T-cell (primary cell): Measurements from ENCODE around the gene SUFU. TPM values are rescaled to one million over a fixed set of nuclear protein-coding genes. Genes with fewer than 3 reads are reported as not detected.
A peak's percentile ranks its signal among the peaks of the same experiment; 100 is the strongest.
"Not testable (repeated sequence)": the region's sequence is repeated elsewhere in the genome, so short reads cannot be mapped to it uniquely, and the experiment has no call there.

ENCODE experiments used
- ATAC-seq, 4 experiments: fragments of 200-7000 bp in 3 of 4; fragments of 150-1000 bp in 1 of 4; cut with Tn5 transposase; replicated peaks in 1 of 4; 1 replicate in 3 of 4; 2 replicates in 1 of 4; pipeline ENCODE4 v1.10.0; 2021; ENCODE audit warnings: moderate library complexity in 3 of 4, mild to moderate bottlenecking in 2 of 4, moderate number of reproducible peaks in 1 of 4
- CTCF ChIA-PET, 2 donors: fragments of 300-600 bp; sonication (Branson Sonifier 250); formaldehyde crosslinking; loops; one replicate each; lab custom pipeline; 2022; ENCODE audit warnings: antibody characterized with exemption in 2 of 2; lab: Charles Lee
- POLR2A ChIA-PET, 2 donors: fragments of 300-600 bp; sonication (Branson Sonifier 250); formaldehyde crosslinking; loops; one replicate each; lab custom pipeline; 2022; ENCODE audit warnings: antibody characterized with exemption in 2 of 2; lab: Charles Lee
- DNase-seq, 35 experiments: peaks; one replicate each; pipeline versions ENCODE4 v3.0.0 to v3.0.0-alpha.2; 2013 to 2023
- H3K27ac ChIP-seq: one replicate; pipeline ENCODE4 v1.5.1; 2013; ENCODE audit warnings: low read length
- H3K27me3 ChIP-seq, 2 experiments: replicated peaks in 1 of 2; 1 replicate in 1 of 2; 2 replicates in 1 of 2; pipeline versions ENCODE4 v1.6.1 to v1.7.0; 2013; ENCODE audit warnings: low read length in 1 of 2, mixed read lengths in 1 of 2; ENCODE audit not compliant: control insufficient read depth in 2 of 2, insufficient read depth in 2 of 2; ENCODE audit errors: extremely low read depth in 1 of 2
- H3K36me3 ChIP-seq, 2 donors: 1 replicate in 1 of 2; 2 replicates in 1 of 2; pipeline versions ENCODE4 v1.6.1 to v1.7.0; 2013; ENCODE audit warnings: low read length in 1 of 2; ENCODE audit not compliant: control insufficient read depth in 2 of 2, insufficient read depth in 1 of 2; ENCODE audit errors: extremely low read depth in 1 of 2
- H3K4me1 ChIP-seq, 2 experiments: 1 replicate in 1 of 2; 2 replicates in 1 of 2; pipeline versions ENCODE4 v1.6.1 to v1.7.0; 2013; ENCODE audit warnings: low read length in 2 of 2, mixed read lengths in 1 of 2; ENCODE audit not compliant: insufficient read depth in 2 of 2, control insufficient read depth in 1 of 2; ENCODE audit errors: extremely low read depth in 1 of 2
- H3K4me3 ChIP-seq, 2 donors: 1 replicate in 1 of 2; 2 replicates in 1 of 2; pipeline versions ENCODE4 v1.5.1 to v1.7.0; 2013; ENCODE audit warnings: mild to moderate bottlenecking in 2 of 2, low read length in 1 of 2, moderate library complexity in 1 of 2; ENCODE audit not compliant: control insufficient read depth in 1 of 2; ENCODE audit errors: extremely low read depth in 1 of 2
- H3K9me3 ChIP-seq: 2 replicates; pipeline ENCODE4 v1.7.0; 2013
- H3K27ac Mint-ChIP-seq, 2 donors: one replicate each; pipeline ENCODE4 v1.8.0; 2020 to 2021; ENCODE audit warnings: mild to moderate bottlenecking in 2 of 2, mixed read lengths in 2 of 2
- H3K27me3 Mint-ChIP-seq, 2 donors: one replicate each; pipeline ENCODE4 v1.8.0; 2021 to 2022; ENCODE audit warnings: mixed read lengths in 2 of 2
- H3K36me3 Mint-ChIP-seq: one replicate; pipeline ENCODE4 v1.8.0; 2021; ENCODE audit warnings: mixed read lengths
- H3K4me1 Mint-ChIP-seq, 3 donors: one replicate each; pipeline ENCODE4 v1.8.0; 2020 to 2022; ENCODE audit warnings: mixed read lengths in 3 of 3, mild to moderate bottlenecking in 1 of 3
- H3K4me3 Mint-ChIP-seq, 3 donors: one replicate each; pipeline ENCODE4 v1.8.0; 2020 to 2022; ENCODE audit warnings: mild to moderate bottlenecking in 3 of 3, mixed read lengths in 3 of 3, moderate library complexity in 3 of 3
- H3K9me3 Mint-ChIP-seq, 3 donors: one replicate each; pipeline ENCODE4 v1.8.0; 2020 to 2022; ENCODE audit warnings: mixed read lengths in 3 of 3
- WGBS: methylation state at CpG from one replicate; pipeline ENCODE4 v1.1.5; 2013; ENCODE audit warnings: missing lambda C conversion rate; ENCODE audit not compliant: insufficient coverage; 5-methylcytosine and 5-hydroxymethylcytosine counted together
- total RNA-seq, 35 experiments: library from RNA in 6 of 35; stranded (reverse) in 6 of 35; fragments of 120-200 nt in 1 of 35; gene quantifications; one replicate each; pipeline versions ENCODE4 v1.2.1 to v1.2.4 and lab custom pipeline; 2013 to 2026

SUFU gene
- total RNA-seq, 5 donors from 2014 or later (not counting 1 experiment from before 2014, with no cell fraction given): 13.2 to 16.4 (median 15.4) TPM

GRCh38 chr10:102492344-102492939, 11.3 kb upstream of the SUFU start:
- ChIA-PET POLR2A (interaction anchor here in 1 of 2 donors (0.7 kb wide), 1 partner anchor 9 kb away, joined by 8 read pairs; no protein-coding TSS in a partner anchor), CTCF (interaction anchor here in 1 of 2 donors (0.6 kb wide), 1 partner anchor 92 kb away, joined by 3 read pairs; no protein-coding TSS in a partner anchor)
- peaks cover 25 to 31% (median 26%) of the 10 kb centered on the region in 3 donors for H3K4me1 Mint-ChIP-seq
- no peaks in the 10 kb centered on the region for H3K27me3 Mint-ChIP-seq
- no peak overlapping the region for H3K27ac ChIP-seq
- peak overlapping the region in 1 of 2 donors; percentile 44 for H3K27ac Mint-ChIP-seq
- ATAC-seq: no peak
- no peak for DNase-seq
- H3K36me3 Mint-ChIP-seq: peaks cover 25% of the 10 kb centered on the region
- H3K4me3 ChIP-seq: no peak overlapping the region
- no peaks in the 10 kb centered on the region for H3K9me3 Mint-ChIP-seq
- H3K36me3 ChIP-seq: peaks cover 0 to 53% of the 10 kb centered on the region in 2 donors
- 100% methylated on average over 1 of the region's 7 CpGs for WGBS
- peaks cover 0 to 11% of the 10 kb centered on the region in 2 experiments for H3K4me1 ChIP-seq
- H3K27me3 ChIP-seq: no peaks in the 10 kb centered on the region
- H3K9me3 ChIP-seq: no peaks in the 10 kb centered on the region
- H3K4me3 Mint-ChIP-seq: no peak overlapping the region

- Histone ChIP-seq H3K36me3 (peaks cover 0 to 50% of the 10 kb centered on the region in 2 donors), H3K4me1 (peaks cover 0 to 14% of the 10 kb centered on the region in 2 experiments), H3K9me3 (no peaks in the 10 kb centered on the region), H3K27me3 (no peaks in the 10 kb centered on the region), H3K4me3 (no peak overlapping the region), H3K27ac (no peak overlapping the region)
- ChIA-PET POLR2A (interaction anchor here in 1 of 2 donors (0.7 kb wide), 1 partner anchor 8 kb away, joined by 8 read pairs; no protein-coding TSS in a partner anchor), CTCF (no interaction called here)
- Mint-ChIP-seq H3K4me3 (no peak overlapping the region), H3K27me3 (no peaks in the 10 kb centered on the region), H3K4me1 (peaks cover 27 to 35% (median 30%) of the 10 kb centered on the region in 3 donors), H3K36me3 (peaks cover 22% of the 10 kb centered on the region), H3K9me3 (no peaks in the 10 kb centered on the region), H3K27ac (peak overlapping the region; percentile 31 to 48)
- WGBS: 71% methylated on average over 2 of the region's 2 CpGs
- DNase-seq (no peak), ATAC-seq (no peak)
These were observed 10.8 kb upstream of the SUFU start for GRCh38 chr10:102492983-102493382.

GRCh38 chr10:102493771-102494170, 10.0 kb upstream of the SUFU start:
- Mint-ChIP-seq H3K4me1 (peaks cover 35 to 43% (median 38%) of the 10 kb centered on the region in 3 donors), H3K36me3 (peaks cover 21% of the 10 kb centered on the region), H3K27me3 (no peaks in the 10 kb centered on the region), H3K4me3 (no peak overlapping the region), H3K9me3 (no peaks in the 10 kb centered on the region), H3K27ac (no peak overlapping the region)
- ChIA-PET POLR2A (no interaction called here), CTCF (no interaction called here)
- H3K36me3 ChIP-seq: peaks cover 0 to 42% of the 10 kb centered on the region in 2 donors
- no peak overlapping the region for H3K4me3 ChIP-seq
- WGBS: 100% methylated on average over 2 of the region's 2 CpGs
- no peak overlapping the region for H3K27ac ChIP-seq
- H3K9me3 ChIP-seq: no peaks in the 10 kb centered on the region
- ATAC-seq (no peak), DNase-seq (no peak)
- no peaks in the 10 kb centered on the region for H3K27me3 ChIP-seq
- H3K4me1 ChIP-seq: peaks cover 0 to 17% of the 10 kb centered on the region in 2 experiments

- Histone ChIP-seq H3K36me3 (peaks cover 0 to 22% of the 10 kb centered on the region in 2 donors), H3K27me3 (no peaks in the 10 kb centered on the region), H3K4me3 (no peak overlapping the region), H3K9me3 (no peaks in the 10 kb centered on the region), H3K4me1 (peaks cover 11 to 22% of the 10 kb centered on the region in 2 experiments), H3K27ac (no peak overlapping the region)
- DNase-seq (no peak), ATAC-seq (no peak)
- H3K4me3 Mint-ChIP-seq: no peak overlapping the region
- H3K4me1 Mint-ChIP-seq: peaks cover 40 to 49% (median 47%) of the 10 kb centered on the region in 3 donors
- no peak overlapping the region for H3K27ac Mint-ChIP-seq
- peaks cover 9% of the 10 kb centered on the region for H3K36me3 Mint-ChIP-seq
- ChIA-PET CTCF (interaction anchor here in 1 of 2 donors (0.6 to 1.0 kb wide), 4 partner anchors 12 to 32 kb away, joined by 3 to 9 read pairs (median 4); no protein-coding TSS in a partner anchor), POLR2A (interaction anchor here in 1 of 2 donors (0.6 kb wide), 1 partner anchor 126 kb away, joined by 5 read pairs; no protein-coding TSS in a partner anchor)
- no peaks in the 10 kb centered on the region for H3K9me3 Mint-ChIP-seq
- no CpG with 5 or more reads among the region's 1 CpG for WGBS
- H3K27me3 Mint-ChIP-seq: no peaks in the 10 kb centered on the region
These were observed 6.2 kb upstream of the SUFU start for GRCh38 chr10:102497545-102497944.

- Mint-ChIP-seq H3K9me3 (no peaks in the 10 kb centered on the region), H3K36me3 (no peaks in the 10 kb centered on the region)
- POLR2A ChIA-PET: no interaction called here
These were observed 4.4 kb upstream of the SUFU start for GRCh38 chr10:102499356-102499755.

DNA sequence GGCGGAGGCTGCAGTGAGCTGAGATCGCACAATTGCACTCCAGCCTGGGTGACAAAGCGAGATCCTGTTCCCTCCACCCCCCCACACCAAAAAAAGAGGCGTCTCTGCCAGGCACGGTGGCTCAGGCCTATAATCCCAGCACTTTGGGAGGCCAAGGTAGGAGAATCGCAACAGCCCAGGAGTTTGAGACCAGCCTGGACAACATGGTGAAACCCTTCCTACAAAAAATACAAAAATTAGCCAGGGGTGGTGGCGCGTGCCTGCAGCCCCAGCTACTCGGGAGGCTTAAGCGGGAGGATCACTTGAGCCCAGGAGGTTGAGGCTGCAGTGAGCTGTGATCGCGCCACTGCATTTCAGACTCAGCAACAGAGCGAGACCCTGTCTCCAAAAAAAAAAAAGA, 3.1 kb upstream of the SUFU start:
- H3K9me3 Mint-ChIP-seq, H3K27ac ChIP-seq, ATAC-seq, H3K36me3 ChIP-seq, H3K27me3 ChIP-seq, DNase-seq, H3K4me3 ChIP-seq, H3K4me3 Mint-ChIP-seq, H3K27me3 Mint-ChIP-seq, H3K27ac Mint-ChIP-seq, H3K9me3 ChIP-seq, H3K36me3 Mint-ChIP-seq: not testable (repeated sequence)
- H3K4me1 ChIP-seq: peaks cover 24 to 35% of the 10 kb centered on the region in 2 experiments
- H3K4me1 Mint-ChIP-seq: peaks cover 40 to 45% (median 43%) of the 10 kb centered on the region in 3 donors
- POLR2A ChIA-PET: interaction anchor here in 1 of 2 donors (0.6 to 1.0 kb wide), 2 partner anchors 8 to 83 kb away, joined by 3 to 8 read pairs; no protein-coding TSS in a partner anchor
- CTCF ChIA-PET: interaction anchor here in 1 of 2 donors (0.6 to 4.9 kb wide), 3 partner anchors 56 to 190 kb away, joined by 3 to 48 read pairs (median 3); no protein-coding TSS in a partner anchor
- 100% methylated on average over 5 of the region's 13 CpGs for WGBS

More at GRCh38 chr10:102499356-102499755, 4.4 kb upstream of the SUFU start:
- no peaks in the 10 kb centered on the region for H3K9me3 ChIP-seq
- H3K36me3 ChIP-seq: peaks cover 0 to 10% of the 10 kb centered on the region in 2 donors
- H3K27me3 ChIP-seq: no peaks in the 10 kb centered on the region
- no peak overlapping the region for H3K4me3 ChIP-seq
- H3K27ac ChIP-seq: no peak overlapping the region
- ATAC-seq (no peak), DNase-seq (no peak)
- H3K27ac Mint-ChIP-seq: no peak overlapping the region
- peaks cover 27 to 34% (median 31%) of the 10 kb centered on the region in 3 donors for H3K4me1 Mint-ChIP-seq
- peaks cover 18 to 23% of the 10 kb centered on the region in 2 experiments for H3K4me1 ChIP-seq
- CTCF ChIA-PET: no interaction called here
- no peaks in the 10 kb centered on the region for H3K27me3 Mint-ChIP-seq
- no CpG with 5 or more reads among the region's 3 CpGs for WGBS
- no peak overlapping the region for H3K4me3 Mint-ChIP-seq
